ENCODE results near the gene GRB14.

DNA sequence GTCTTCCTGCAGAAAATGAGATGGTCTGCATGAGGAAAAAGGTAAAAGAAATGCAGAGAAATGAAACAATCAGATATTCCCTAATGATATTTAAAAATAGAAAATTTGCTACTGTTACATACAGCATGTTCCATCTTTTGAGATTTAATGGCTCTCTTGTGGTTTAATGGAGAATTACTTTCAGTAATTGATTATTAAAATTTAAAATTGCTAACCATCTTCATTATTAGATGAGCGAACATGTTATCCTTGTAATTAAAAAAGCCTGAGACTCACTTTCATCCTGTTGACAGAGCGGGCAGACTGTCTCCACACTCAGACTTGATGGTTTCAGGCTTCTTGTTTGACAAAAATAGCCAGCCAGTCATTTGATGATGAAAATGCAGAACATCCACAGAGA lies 171.0 kb downstream of the GRB14 start:
- TF ChIP-seq, protein P1, sequence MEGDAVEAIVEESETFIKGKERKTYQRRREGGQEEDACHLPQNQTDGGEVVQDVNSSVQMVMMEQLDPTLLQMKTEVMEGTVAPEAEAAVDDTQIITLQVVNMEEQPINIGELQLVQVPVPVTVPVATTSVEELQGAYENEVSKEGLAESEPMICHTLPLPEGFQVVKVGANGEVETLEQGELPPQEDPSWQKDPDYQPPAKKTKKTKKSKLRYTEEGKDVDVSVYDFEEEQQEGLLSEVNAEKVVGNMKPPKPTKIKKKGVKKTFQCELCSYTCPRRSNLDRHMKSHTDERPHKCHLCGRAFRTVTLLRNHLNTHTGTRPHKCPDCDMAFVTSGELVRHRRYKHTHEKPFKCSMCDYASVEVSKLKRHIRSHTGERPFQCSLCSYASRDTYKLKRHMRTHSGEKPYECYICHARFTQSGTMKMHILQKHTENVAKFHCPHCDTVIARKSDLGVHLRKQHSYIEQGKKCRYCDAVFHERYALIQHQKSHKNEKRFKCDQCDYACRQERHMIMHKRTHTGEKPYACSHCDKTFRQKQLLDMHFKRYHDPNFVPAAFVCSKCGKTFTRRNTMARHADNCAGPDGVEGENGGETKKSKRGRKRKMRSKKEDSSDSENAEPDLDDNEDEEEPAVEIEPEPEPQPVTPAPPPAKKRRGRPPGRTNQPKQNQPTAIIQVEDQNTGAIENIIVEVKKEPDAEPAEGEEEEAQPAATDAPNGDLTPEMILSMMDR (conservative IDR thresholded peaks at IDR 0.05 in 1 of 2, IDR thresholded peaks at IDR 0.05 in 1 of 2; ENCODE audit: low read depth in 1 of 2, low read length in 2 of 2): no peak
- no peak for TF ChIP-seq EZH2 (IDR thresholded peaks at IDR 0.05; ENCODE audit: low read length, missing control alignments)
